Panc1 (cell line): ENCODE data around the gene TOR1AIP1.

ENCODE experiments used
- POLR2AphosphoS5 ChIP-seq: IDR thresholded peaks from 2 replicates; pipeline ENCODE4 v1.6.1; 2012; ENCODE audit warnings: mild to moderate bottlenecking, low read depth, low read length, moderate library complexity
- TF ChIP-seq, protein P1 (sequence below): fragments of 450-650 bp; IDR thresholded peaks from 2 replicates; pipeline ENCODE4 v1.5.1; 2017; ENCODE audit warnings: mild to moderate bottlenecking

DNA sequence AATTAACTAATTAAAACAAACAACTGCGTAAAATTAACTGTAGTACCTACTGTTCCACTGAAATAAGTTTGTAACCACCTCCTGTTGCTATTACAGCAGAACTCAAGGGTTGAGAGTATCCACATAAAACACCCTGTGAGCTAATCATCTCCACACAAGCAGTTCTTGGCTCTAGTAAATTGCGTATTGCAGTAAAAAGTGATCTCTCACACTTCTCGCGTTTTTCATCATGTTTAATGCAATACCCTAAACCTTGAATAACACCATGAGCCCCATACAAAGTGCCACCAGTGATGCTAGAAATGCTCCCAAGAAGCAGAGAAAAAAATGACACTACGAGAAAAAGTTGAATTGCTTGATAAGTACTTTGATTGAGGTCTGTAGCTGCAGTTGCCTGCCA, 43.2 kb downstream of the TOR1AIP1 start:
- TF ChIP-seq, protein P1, sequence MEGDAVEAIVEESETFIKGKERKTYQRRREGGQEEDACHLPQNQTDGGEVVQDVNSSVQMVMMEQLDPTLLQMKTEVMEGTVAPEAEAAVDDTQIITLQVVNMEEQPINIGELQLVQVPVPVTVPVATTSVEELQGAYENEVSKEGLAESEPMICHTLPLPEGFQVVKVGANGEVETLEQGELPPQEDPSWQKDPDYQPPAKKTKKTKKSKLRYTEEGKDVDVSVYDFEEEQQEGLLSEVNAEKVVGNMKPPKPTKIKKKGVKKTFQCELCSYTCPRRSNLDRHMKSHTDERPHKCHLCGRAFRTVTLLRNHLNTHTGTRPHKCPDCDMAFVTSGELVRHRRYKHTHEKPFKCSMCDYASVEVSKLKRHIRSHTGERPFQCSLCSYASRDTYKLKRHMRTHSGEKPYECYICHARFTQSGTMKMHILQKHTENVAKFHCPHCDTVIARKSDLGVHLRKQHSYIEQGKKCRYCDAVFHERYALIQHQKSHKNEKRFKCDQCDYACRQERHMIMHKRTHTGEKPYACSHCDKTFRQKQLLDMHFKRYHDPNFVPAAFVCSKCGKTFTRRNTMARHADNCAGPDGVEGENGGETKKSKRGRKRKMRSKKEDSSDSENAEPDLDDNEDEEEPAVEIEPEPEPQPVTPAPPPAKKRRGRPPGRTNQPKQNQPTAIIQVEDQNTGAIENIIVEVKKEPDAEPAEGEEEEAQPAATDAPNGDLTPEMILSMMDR, result no peak
- TF ChIP-seq POLR2AphosphoS5, result no peak
